Muscle layer of duodenum (tissue), 2 donors: Measurements from ENCODE around the gene ATG5.

Experiments used
- H3K27ac ChIP-seq: one replicate; pipeline ENCODE4 v1.7.0; 2013; ENCODE audit warnings: mild to moderate bottlenecking, low read length
- H3K27me3 ChIP-seq: one replicate; pipeline ENCODE4 v1.7.0; 2013; ENCODE audit warnings: low read depth, mild to moderate bottlenecking, control low read depth, low read length
- H3K36me3 ChIP-seq, 2 donors: one replicate each; pipeline ENCODE4 v1.7.0; 2013; ENCODE audit warnings: low read length in 2 of 2, control low read depth in 1 of 2, mild to moderate bottlenecking in 1 of 2; ENCODE audit not compliant: insufficient read depth in 2 of 2, control insufficient read depth in 1 of 2
- H3K4me1 ChIP-seq, 2 donors: one replicate each; pipeline ENCODE4 v1.7.0; 2013; ENCODE audit warnings: low read length in 2 of 2, mild to moderate bottlenecking in 2 of 2, control low read depth in 1 of 2, moderate library complexity in 1 of 2; ENCODE audit not compliant: insufficient read depth in 2 of 2, control insufficient read depth in 1 of 2
- H3K4me3 ChIP-seq, 2 donors: one replicate each; pipeline ENCODE4 v1.7.0; 2013; ENCODE audit warnings: low read length in 2 of 2, low read depth in 1 of 2, mild to moderate bottlenecking in 1 of 2
- H3K9me3 ChIP-seq, 2 donors: one replicate each; pipeline ENCODE4 v1.7.0; 2013; ENCODE audit warnings: low read length in 2 of 2, control low read depth in 1 of 2, mild to moderate bottlenecking in 1 of 2; ENCODE audit not compliant: control insufficient read depth in 1 of 2
- donor health status: healthy.

ATG5 gene

DNA sequence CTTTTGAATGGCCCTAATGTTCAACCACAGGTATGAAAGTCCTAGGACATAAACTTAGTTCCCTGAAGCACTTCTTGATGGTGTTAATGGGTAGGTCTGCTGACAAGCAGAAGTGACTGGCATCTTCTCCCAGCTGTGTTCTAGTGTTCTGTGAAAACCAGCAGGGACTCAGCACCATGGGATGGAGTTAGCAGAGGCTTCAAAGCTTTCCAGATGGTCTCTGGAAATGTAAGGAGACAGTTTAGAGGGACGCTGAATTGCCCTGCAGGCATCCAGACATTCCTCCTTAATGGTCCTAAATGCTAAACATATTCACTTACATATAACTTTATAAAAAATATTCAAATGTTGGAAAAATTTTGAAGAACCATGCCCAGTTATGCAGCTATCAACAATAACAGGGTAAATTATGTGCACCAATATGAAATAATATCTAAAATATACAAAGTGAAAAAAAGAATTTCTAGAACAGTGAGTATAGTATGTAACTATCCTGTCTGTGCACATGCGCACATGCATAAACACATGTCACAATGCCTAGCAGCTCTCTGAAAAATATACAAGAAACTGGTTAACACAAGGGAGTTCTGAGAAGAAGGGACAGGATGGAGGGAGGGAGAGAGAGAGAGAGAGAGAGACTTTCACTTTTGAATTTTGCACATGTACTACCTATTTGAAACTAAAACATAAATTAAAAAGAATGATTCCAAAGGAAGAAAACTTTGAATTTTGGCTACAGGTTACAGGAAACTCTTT is 152.3 kb downstream of the ATG5 start:
- no peak overlapping the region for H3K27ac ChIP-seq
- no peaks in the 10 kb centered on the region for H3K36me3 ChIP-seq
- H3K4me3 ChIP-seq: no peak overlapping the region
- H3K4me1 ChIP-seq: no peaks in the 10 kb centered on the region
- no peaks in the 10 kb centered on the region for H3K27me3 ChIP-seq
- no peaks in the 10 kb centered on the region for H3K9me3 ChIP-seq

DNA sequence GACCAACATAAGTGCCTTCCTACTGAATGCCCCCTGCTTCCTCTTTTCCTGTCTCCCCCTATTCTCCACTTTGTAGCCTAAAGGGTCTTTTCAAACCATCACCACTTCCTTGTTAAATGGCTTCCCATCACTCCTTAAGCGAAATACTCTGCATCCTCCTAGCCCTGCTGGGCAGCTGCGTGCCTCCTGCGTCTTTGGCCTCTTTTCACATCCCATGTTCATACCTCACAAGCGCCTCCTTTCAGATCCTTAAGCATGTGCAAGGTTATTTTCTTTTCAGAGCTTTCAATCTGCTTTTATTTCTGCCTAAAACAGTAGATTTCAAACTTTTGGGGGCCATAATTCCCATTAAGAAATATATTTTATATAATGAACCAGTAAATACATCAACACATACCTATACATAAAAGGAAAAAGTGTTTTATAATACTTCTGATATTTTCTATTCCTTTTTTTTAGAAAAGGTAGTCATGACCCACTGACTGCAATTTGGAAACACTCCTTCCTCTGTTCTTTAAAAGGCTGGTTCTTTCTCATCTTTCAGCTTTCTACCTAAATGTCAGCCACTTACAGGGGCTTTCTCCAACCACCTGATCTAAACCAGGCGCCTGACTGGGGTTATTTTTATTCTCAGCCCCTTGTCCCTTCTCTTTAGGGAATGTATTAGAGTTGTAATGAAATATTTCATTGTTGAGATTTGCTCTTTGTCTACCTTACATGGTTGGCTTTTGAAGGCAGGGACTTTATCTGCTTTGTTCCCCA is 155.3 kb downstream of the ATG5 start:
- Histone ChIP-seq H3K27me3 (no peaks in the 10 kb centered on the region), H3K27ac (no peak overlapping the region), H3K9me3 (no peaks in the 10 kb centered on the region), H3K36me3 (no peaks in the 10 kb centered on the region), H3K4me3 (no peak overlapping the region), H3K4me1 (no peaks in the 10 kb centered on the region)

DNA sequence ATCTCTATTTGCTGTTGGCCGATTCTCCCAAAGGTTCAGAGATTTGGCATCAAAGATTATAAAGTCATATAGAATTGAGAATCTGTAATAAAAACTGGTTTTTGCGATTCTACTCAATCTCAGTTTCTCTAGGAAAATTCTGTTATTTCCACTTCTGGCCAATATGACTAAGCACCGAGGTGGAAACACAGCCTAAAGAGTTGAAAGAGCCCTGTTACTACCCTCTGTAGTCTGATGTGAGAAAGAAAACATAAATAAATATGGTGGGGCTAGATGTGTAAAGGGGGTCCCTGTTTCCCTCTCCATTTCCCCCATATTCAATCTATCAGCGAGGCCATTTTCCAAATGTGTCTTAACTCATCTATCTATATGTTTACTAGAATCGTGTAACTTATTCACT is 156.0 kb downstream of the ATG5 start:
- no peak overlapping the region for H3K4me3 ChIP-seq
- no peaks in the 10 kb centered on the region for H3K27me3 ChIP-seq
- no peak overlapping the region for H3K27ac ChIP-seq
- H3K36me3 ChIP-seq: no peaks in the 10 kb centered on the region
- no peaks in the 10 kb centered on the region for H3K4me1 ChIP-seq
- no peaks in the 10 kb centered on the region for H3K9me3 ChIP-seq

DNA sequence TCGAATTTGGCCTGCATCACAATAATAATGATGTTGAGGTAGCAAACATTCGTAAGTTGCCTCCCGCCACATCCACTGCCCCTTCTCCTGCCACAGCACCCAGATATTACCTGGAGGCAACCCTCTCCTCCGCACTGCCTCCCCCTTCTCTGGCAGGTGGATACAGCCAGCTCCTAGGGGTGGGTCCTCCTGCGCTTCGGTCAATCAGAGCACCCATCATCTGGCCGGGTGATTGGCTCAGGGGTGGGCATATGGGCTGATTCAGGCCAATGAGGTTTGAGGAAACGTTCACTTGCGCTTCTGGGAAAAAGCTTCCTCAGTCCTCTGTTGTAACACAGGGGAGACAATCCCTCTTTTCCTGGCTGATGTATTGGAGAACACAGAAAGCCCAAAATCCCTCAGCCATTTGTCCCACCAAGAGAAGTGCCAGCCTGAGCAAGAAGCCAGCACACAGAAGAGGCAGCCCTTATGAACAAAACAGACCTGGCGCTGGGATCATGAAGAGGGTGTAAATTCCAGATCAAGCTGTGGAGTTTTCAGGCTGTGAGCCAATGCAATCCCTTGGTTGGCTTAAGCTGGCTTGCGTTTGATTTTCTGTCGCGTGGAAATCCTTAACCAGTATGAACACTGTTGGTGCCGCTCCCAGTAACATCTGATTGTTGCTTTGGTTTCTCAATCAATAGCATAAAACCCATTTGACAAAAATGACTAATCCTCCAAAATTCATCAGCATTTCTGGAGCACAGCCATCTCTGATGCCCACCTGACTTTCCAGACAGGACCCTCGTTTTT is 157.3 kb downstream of the ATG5 start:
- H3K36me3 ChIP-seq: no peaks in the 10 kb centered on the region
- no peaks in the 10 kb centered on the region for H3K27me3 ChIP-seq
- H3K9me3 ChIP-seq: no peaks in the 10 kb centered on the region
- H3K4me3 ChIP-seq: no peak overlapping the region
- peaks cover under 1 to 4% of the 10 kb centered on the region in 2 donors for H3K4me1 ChIP-seq
- no peak overlapping the region for H3K27ac ChIP-seq

DNA sequence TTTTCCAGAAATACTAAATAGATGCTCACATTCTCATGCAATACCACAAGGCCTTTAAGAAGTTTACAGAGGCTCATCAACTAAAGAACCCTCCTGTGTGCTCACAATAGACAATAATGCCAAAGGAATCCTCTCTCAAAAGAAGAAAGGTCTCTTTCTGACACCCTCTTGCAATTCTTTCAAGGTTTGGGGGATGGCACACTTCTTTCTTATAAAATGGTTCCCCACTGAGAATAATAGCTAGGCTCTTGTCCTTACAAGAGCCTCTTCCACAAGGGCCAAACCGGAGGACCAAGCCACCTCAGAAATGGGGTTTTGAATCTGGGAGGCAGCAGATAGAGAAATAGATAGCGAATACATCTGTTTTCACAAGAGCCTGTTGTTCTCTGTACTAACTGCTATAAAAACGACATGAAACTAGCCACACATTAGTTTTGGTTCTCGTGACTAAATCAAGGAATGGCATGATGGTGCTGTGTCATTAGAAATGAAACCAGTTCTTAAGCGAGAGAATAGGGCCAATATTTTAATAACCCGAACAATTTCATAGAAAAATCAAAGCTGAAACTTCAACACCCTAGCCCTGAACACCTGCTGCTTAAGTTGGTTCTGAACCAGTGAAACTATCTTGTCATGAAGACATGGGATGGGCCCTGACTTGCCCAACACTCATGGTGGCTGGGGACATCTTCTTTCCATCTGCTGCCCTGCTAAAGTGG is 158.3 kb downstream of the ATG5 start:
- Histone ChIP-seq H3K27ac (no peak overlapping the region), H3K4me1 (peaks cover 6 to 7% of the 10 kb centered on the region in 2 donors), H3K36me3 (no peaks in the 10 kb centered on the region), H3K27me3 (no peaks in the 10 kb centered on the region), H3K9me3 (no peaks in the 10 kb centered on the region), H3K4me3 (no peak overlapping the region)

DNA sequence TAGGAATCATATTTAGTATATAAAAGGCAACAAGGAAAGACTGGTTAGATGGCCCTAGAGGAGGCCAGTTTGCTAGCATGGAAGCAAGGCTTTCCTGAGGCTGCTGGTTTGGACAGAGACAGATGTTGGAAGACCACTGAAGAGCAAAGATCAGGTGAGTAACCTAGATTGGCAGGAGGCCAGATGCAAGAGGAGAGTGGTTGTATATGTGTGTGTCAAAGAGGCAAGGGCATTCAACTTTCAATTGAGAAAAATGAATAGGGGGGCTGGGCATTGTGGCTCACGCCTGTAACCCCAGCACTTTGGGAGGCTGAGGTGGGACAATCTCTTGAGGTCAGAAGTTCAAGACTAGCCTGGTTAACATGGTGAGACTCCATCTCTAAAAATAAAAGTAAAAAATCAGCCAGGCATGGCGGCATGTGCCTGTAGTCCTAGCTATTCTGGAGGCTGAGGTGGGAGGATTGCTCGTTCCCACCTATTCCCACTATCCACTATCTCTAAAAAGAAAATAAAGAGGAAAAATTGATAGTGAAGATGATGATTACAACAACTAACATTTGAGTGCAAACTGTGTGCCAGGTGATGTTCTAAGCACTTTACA is 159.6 kb downstream of the ATG5 start:
- H3K4me1 ChIP-seq: peaks cover 6 to 7% of the 10 kb centered on the region in 2 donors
- H3K9me3 ChIP-seq: no peaks in the 10 kb centered on the region
- H3K27ac ChIP-seq: no peak overlapping the region
- no peaks in the 10 kb centered on the region for H3K27me3 ChIP-seq
- H3K4me3 ChIP-seq: no peak overlapping the region
- no peaks in the 10 kb centered on the region for H3K36me3 ChIP-seq

DNA sequence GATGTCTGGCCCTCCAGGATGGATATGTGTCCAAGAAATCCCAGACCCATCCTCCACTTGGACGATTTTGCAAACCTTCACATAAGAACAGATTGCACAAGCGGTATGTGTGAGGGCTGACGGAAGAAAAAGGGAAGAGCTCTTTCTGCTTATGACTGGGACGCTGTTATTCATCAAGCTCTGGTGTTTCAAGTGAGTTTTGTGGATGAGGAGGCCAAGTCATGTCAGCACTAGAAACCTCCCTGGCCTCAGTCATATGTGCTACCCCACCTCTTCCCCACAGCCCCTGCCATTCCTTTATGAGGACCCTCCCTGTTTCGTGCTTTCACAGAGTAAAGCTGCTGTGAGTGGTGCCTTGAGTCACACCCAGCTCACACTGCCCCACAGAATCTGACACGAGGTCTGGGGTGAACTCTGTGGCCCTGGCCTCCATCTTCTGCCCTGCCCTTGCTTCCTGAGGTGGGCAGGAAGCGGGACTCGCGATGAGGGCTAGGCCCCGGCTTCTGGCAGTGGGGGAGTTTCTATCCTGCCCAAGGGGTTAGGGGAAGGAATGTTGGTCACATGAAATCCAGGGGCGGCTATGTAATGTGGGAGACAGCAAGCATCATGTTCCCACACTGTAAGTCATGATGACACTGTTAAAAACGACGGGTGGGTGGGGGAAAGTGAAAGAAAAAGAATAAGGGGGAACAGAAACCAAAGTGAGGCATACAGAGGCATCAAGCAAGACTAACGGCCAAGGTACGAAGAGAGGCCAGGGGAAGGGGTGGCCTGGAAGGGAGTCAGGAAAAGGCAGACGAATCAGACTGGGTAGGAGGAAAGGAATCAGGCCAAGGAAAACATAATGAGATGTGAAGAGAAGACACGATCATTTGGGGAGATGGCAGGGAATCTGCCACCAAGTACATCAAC is 161.3 kb downstream of the ATG5 start:
- peak overlapping the region; percentile 41 for H3K27ac ChIP-seq
- H3K27me3 ChIP-seq: no peaks in the 10 kb centered on the region
- no peaks in the 10 kb centered on the region for H3K36me3 ChIP-seq
- H3K4me1 ChIP-seq: peaks cover 6 to 7% of the 10 kb centered on the region in 2 donors
- H3K9me3 ChIP-seq: no peaks in the 10 kb centered on the region
- H3K4me3 ChIP-seq: peak overlapping the region in 1 of 2 donors; percentile 17

DNA sequence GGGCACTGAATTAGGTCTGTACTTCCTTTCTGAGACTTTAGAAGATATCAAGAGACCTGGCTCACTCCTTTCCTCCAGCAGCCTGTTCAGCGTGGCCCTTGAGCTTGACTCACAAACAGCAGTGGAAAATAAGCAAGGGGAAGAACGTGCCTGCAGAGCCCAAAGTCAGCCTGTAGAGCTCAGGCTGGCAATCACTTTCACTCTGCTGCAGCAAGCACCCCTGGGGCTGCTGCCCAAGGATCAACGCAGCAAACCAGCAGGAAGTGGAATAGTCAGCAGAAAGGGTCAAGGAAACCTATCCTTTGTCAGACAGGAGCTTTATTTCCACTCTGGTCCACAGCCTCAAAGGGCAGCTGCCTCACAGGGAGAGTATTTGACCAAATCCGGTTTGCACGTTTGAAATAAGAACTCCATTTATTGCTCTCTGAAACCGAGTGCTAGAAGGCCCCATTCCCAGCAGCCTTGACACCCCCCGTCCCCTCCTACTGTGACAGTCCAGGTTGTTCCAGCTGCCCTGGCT is 162.1 kb downstream of the ATG5 start:
- no peaks in the 10 kb centered on the region for H3K27me3 ChIP-seq
- H3K9me3 ChIP-seq: no peaks in the 10 kb centered on the region
- peak overlapping the region in 1 of 2 donors; percentile 17 for H3K4me3 ChIP-seq
- peak overlapping the region; percentile 41 for H3K27ac ChIP-seq
- H3K36me3 ChIP-seq: no peaks in the 10 kb centered on the region
- H3K4me1 ChIP-seq: peaks cover 6 to 7% of the 10 kb centered on the region in 2 donors

DNA sequence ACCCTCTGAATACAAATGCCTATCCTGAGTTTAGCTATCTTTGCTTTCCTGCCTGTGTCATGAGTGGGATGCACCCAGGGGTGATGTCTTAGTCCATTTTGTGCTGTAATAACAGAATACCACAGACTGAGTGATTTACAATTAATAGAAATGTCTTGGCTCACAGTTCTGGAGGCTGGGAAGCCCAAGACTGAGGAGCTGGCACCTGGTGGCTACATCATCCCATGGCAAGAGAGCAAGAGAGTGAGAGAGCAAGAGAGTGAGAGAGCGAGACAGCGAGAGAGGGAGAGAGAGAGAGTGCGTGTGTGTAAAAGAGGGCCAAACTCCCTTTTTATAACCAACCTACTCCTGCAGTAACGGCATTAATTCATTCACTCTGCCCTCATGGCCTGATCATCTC is 162.6 kb downstream of the ATG5 start:
- H3K27ac ChIP-seq: peak overlapping the region; percentile 41
- H3K4me1 ChIP-seq: peaks cover 6 to 7% of the 10 kb centered on the region in 2 donors
- H3K4me3 ChIP-seq: no peak overlapping the region
- H3K27me3 ChIP-seq: no peaks in the 10 kb centered on the region
- H3K36me3 ChIP-seq: no peaks in the 10 kb centered on the region
- no peaks in the 10 kb centered on the region for H3K9me3 ChIP-seq

DNA sequence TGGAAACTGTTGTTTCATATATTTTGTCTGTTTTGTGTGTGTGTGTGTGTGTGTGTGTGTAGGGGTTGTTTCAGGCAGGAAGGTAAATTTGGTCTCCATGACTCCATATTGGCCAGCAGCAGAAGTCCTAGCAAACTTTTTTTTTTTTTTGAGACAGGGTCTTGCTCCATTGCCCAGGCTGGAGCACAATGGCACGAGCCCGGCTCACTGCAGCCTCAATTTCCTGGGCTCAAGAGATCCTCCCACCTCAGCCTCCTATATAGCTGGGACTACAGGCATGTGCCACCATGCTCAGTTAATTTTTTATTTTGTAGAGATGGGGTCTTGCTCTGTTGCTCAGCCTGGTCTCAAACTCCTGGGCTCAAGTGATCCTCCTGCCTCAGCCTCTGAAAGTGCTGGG is 163.7 kb downstream of the ATG5 start:
- H3K27me3 ChIP-seq: no peaks in the 10 kb centered on the region
- no peak overlapping the region for H3K4me3 ChIP-seq
- H3K27ac ChIP-seq: no peak overlapping the region
- no peaks in the 10 kb centered on the region for H3K9me3 ChIP-seq
- no peaks in the 10 kb centered on the region for H3K36me3 ChIP-seq
- H3K4me1 ChIP-seq: peaks cover 6 to 7% of the 10 kb centered on the region in 2 donors
